Peyer's patch (tissue), 4 donors: ENCODE results near the gene ZFAND2A. TPM values are rescaled to one million over a fixed set of nuclear protein-coding genes. Genes with fewer than 3 reads are reported as not detected.
A peak's percentile ranks its signal among the peaks of the same experiment; 100 is the strongest.

Source experiments
- DNase-seq, 3 donors: peaks; one replicate each; pipeline ENCODE4 v3.0.0-alpha.2; 2017 to 2019
- H3K27ac ChIP-seq, 4 donors: fragments of 200-600 bp; sonication (generic); one replicate each; pipeline ENCODE4 v1.5.1; 2016 to 2019
- H3K27me3 ChIP-seq, 2 donors: fragments of 200-600 bp; sonication (generic); one replicate each; pipeline ENCODE4 v1.5.1; 2019
- H3K36me3 ChIP-seq, 3 donors: fragments of 200-600 bp; sonication (generic); one replicate each; pipeline ENCODE4 v1.5.1; 2016 to 2019
- H3K4me1 ChIP-seq, 4 donors: fragments of 200-600 bp; sonication (generic); one replicate each; pipeline ENCODE4 v1.5.1; 2016 to 2019
- H3K4me3 ChIP-seq, 4 donors: fragments of 200-600 bp; sonication (generic); 1 replicate in 3 of 4; 2 replicates in 1 of 4; pipeline ENCODE4 v1.5.1; 2016 to 2019; ENCODE audit warnings: mild to moderate bottlenecking in 1 of 4
- H3K9me3 ChIP-seq, 4 donors: fragments of 200-600 bp; sonication (generic); one replicate each; pipeline ENCODE4 v1.5.1; 2016 to 2019; ENCODE audit warnings: mild to moderate bottlenecking in 1 of 4
- POLR2A ChIP-seq, 2 donors: fragments of 450-650 bp; IDR thresholded peaks; one replicate each; pipeline ENCODE4 v1.5.1; 2017; ENCODE audit warnings: antibody characterized with exemption in 2 of 2, mild to moderate bottlenecking in 2 of 2, moderate library complexity in 2 of 2
- total RNA-seq, 4 donors: library from RNA; depleted of rRNA; stranded (reverse); fragments of >200 nt; gene quantifications; one replicate each; pipeline ENCODE4 v1.1.0, GENCODE V29; 2016
- TF ChIP-seq, protein P1 (sequence below), 6 experiments: fragments of 450-650 bp in 4 of 6; fragments of 200-600 bp in 2 of 6; sonication (generic) in 1 of 6; IDR thresholded peaks; one replicate each; pipeline ENCODE4 v1.5.1; 2017 to 2019; ENCODE audit warnings: antibody characterized with exemption in 6 of 6, mild to moderate bottlenecking in 3 of 6, moderate library complexity in 1 of 6

ZFAND2A gene
- total RNA-seq, 4 donors from 2014 or later, result 16.0 to 30.5 (median 24.8) TPM

DNA sequence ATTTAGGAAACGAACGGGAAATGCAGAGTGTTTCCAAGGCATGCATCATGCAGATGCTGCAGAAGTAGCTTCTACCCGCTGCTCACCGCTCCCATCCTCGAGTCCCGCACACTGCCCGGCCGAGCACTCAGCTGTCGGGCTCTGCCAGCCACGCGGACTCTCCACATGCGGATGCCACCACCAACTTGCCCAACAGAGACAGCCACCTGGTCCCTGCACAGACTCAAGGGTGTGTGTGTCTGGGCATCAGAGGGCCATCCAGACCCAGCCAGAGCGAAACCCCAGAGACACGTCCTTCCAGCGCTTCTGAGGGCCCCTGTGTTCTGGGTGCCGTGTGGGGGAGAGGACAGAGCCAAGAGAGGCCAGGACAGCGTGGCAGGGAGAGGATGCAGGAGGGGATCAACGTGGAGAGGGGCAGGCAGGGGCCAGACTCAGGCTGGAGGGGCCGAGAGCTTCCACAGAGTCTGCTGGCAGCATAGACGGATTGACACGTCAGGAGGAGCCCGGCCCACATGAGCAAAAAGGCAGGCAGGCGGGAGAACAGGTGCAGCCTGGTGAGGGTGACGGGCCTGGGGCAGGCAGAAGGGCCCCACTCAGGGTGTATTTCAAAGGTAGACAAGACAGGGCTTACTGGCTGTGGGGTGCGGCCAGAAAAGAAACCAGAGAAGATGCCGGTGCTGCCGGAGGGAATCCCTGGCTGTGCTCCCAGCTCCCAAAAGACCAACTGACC, 53.8 kb downstream of the ZFAND2A start:
- Histone ChIP-seq H3K36me3 (no peaks in the 10 kb centered on the region), H3K27ac (no peak overlapping the region), H3K9me3 (no peaks in the 10 kb centered on the region), H3K27me3 (no peaks in the 10 kb centered on the region), H3K4me1 (no peaks in the 10 kb centered on the region), H3K4me3 (no peak overlapping the region)
- no peak for DNase-seq
- TF ChIP-seq, protein P1, sequence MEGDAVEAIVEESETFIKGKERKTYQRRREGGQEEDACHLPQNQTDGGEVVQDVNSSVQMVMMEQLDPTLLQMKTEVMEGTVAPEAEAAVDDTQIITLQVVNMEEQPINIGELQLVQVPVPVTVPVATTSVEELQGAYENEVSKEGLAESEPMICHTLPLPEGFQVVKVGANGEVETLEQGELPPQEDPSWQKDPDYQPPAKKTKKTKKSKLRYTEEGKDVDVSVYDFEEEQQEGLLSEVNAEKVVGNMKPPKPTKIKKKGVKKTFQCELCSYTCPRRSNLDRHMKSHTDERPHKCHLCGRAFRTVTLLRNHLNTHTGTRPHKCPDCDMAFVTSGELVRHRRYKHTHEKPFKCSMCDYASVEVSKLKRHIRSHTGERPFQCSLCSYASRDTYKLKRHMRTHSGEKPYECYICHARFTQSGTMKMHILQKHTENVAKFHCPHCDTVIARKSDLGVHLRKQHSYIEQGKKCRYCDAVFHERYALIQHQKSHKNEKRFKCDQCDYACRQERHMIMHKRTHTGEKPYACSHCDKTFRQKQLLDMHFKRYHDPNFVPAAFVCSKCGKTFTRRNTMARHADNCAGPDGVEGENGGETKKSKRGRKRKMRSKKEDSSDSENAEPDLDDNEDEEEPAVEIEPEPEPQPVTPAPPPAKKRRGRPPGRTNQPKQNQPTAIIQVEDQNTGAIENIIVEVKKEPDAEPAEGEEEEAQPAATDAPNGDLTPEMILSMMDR (IDR thresholded peaks at IDR 0.05), result no peak
- no peak for TF ChIP-seq POLR2A (IDR thresholded peaks at IDR 0.05)

DNA sequence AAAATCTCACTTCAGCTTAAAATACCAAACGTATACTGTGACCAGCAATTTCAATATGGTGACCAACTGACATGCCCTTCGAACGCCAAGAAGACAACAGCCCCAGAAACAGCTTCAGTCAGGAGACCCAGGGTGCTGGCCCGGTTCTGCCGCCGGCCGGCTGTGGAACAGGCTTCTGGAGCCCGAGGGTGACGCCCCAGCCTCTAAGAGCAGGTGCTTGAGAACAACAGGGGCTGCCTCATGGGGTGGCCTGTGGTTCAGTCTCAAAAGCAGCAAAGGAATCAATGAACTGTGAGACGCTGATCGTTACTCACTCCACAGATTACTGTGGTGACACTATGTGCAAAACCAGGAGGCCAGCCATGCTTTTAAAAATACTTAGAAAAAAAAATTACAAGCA, 54.8 kb downstream of the ZFAND2A start:
- Histone ChIP-seq H3K36me3 (no peaks in the 10 kb centered on the region), H3K9me3 (no peaks in the 10 kb centered on the region), H3K27me3 (no peaks in the 10 kb centered on the region), H3K27ac (no peak overlapping the region), H3K4me3 (no peak overlapping the region), H3K4me1 (no peaks in the 10 kb centered on the region)
- TF ChIP-seq, protein P1 (IDR thresholded peaks at IDR 0.05), result no peak
- no peak for TF ChIP-seq POLR2A (IDR thresholded peaks at IDR 0.05)
- DNase-seq, result peak in 1 of 3 donors; percentile 36

DNA sequence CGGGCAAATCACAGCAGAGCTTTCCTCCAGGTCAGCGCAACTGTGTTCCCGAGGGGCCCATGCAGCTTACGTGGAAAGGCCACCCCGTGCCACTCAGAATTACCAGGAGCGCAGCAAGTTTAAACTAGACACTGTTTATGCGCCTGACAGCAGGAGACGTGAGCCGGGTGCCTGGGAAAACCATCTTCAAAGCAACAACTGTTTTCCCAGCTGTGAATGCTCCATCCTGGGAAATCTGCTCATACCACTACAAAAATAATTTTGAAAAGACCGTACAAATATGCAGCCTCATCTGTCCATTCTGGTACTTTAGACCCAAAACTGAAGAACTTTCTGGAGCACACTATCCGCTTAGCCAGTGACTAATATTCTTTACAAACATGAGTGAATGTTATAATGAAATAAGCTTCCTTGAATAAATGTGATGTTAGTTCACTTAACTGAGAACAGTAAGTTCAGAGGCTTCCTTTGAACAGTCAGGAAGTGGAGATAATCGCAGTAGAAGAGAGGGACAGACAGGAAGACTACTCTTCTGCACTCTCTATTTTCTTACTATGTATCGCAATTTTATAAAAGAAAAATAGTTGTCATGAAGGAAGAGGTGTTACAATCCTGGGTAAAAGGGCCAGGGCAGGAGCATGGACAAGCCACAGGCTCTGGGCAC, 55.3 kb downstream of the ZFAND2A start:
- H3K4me3 ChIP-seq, result no peak overlapping the region
- no peaks in the 10 kb centered on the region for H3K9me3 ChIP-seq
- H3K36me3 ChIP-seq, result no peaks in the 10 kb centered on the region
- no peak for DNase-seq
- H3K27me3 ChIP-seq, result no peaks in the 10 kb centered on the region
- TF ChIP-seq POLR2A (IDR thresholded peaks at IDR 0.05), result no peak
- TF ChIP-seq, protein P1 (IDR thresholded peaks at IDR 0.05), result no peak
- no peaks in the 10 kb centered on the region for H3K4me1 ChIP-seq
- no peak overlapping the region for H3K27ac ChIP-seq

GRCh38 chr7:1103789-1104515, 56.0 kb downstream of the ZFAND2A start:
- Histone ChIP-seq H3K27me3 (no peaks in the 10 kb centered on the region), H3K36me3 (no peaks in the 10 kb centered on the region), H3K9me3 (no peaks in the 10 kb centered on the region), H3K4me3 (peak overlapping the region in 1 of 4 donors; percentile 2), H3K27ac (no peak overlapping the region), H3K4me1 (no peaks in the 10 kb centered on the region)
- TF ChIP-seq, protein P1 (IDR thresholded peaks at IDR 0.05), result no peak
- no peak for TF ChIP-seq POLR2A (IDR thresholded peaks at IDR 0.05)
- DNase-seq, result no peak

DNA sequence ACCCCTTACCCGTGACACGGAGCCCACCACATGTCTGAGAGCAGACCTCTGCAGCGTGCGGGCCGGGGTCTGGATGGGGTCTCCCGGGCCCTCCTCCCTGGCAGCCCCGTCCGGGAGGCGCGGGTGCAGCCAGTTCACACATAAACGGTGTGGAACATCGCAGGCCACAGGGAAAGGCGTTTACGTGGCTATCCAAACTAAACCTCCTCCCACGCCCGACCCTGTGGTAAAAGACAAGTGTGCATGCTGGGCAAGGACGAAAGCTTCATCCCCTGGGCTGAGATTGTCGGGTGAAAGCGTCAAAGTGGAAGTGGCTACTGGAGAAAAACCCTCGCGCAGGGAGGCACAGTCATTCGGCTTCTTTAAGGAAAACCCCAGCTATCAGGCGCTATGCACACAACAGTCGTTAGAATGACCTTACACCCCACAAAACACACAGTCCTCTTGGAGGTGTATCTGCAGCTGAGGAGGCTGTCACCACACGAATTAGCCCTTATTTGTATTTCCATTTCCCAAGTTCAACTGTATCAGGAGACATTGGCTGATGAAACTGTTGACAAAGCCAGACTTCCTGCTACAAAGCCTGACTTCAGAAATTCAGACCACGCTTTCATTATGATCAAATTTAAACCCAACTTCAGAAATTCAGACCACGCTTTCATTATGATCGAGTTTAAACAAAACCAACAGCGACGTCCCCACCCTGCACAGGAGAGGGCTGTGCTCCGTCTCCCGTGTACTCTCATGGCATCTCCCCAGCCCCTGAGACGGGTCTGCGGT, 56.8 kb downstream of the ZFAND2A start:
- no peak overlapping the region for H3K27ac ChIP-seq
- H3K36me3 ChIP-seq, result no peaks in the 10 kb centered on the region
- H3K4me3 ChIP-seq, result peak overlapping the region in 1 of 4 donors; percentile 2
- no peak for TF ChIP-seq POLR2A (IDR thresholded peaks at IDR 0.05)
- TF ChIP-seq, protein P1 (IDR thresholded peaks at IDR 0.05), result no peak
- H3K27me3 ChIP-seq, result no peaks in the 10 kb centered on the region
- no peaks in the 10 kb centered on the region for H3K9me3 ChIP-seq
- H3K4me1 ChIP-seq, result no peaks in the 10 kb centered on the region
- peak in 1 of 3 donors; percentile 21 for DNase-seq
